M059J (cell line): ENCODE data around the gene GRM4. TPM values are rescaled to one million over a fixed set of nuclear protein-coding genes. Genes with fewer than 3 reads are reported as not detected.
A peak's percentile ranks its signal among the peaks of the same experiment; 100 is the strongest.

Source experiments
- DNase-seq: peaks from one replicate; pipeline ENCODE4 v3.0.0-alpha.2; 2012; ENCODE audit warnings: low read depth
- total RNA-seq: library from RNA; depleted of rRNA; stranded (reverse); fragments of >200 nt; shearing (Covaris generic); gene quantifications from 2 replicates; pipeline ENCODE4 v1.2.3, GENCODE V29; 2014

GRM4 gene
- total RNA-seq, 1 experiment from 2014 or later, result not detected

DNA sequence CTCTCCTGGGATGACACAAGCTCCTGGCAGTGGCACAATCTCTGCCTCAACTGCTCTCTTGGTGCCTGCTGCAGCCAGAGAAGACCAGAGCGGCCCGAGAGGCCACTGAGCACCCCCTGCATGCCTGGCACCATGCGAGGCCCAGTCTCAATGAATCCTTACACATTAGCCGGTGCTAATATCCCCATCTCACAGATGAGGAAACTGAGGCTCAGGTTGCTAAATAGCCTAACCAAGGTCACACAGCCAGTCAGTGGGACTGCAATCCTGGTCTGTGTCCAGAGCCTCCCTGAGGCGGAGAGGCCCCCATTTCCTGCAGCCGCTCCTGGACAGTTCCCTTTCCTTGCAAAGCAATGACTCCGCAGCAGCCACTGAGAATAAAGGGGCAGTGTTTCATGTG lies 81.2 kb downstream of the GRM4 start:
- no peak for DNase-seq

DNA sequence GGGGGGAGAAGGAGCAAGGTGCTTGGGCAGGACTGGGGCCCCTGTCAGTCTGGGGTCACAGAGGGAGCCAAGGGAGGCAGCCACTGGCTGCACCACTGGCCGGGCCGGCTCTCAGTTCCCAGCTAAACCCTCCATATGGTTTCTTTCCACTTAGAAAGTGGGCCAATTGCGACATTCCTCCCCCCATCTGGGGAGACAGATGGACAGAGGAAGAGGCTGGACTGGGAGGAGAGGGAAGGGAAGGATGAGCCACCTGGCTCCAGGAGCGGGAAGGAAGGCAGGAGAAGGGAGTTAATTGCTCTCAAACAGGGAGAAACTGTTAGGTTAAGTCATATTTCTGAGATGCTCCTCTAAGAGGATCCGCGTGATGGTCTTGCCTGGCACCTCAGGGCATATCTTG lies 82.2 kb downstream of the GRM4 start:
- no peak for DNase-seq

DNA sequence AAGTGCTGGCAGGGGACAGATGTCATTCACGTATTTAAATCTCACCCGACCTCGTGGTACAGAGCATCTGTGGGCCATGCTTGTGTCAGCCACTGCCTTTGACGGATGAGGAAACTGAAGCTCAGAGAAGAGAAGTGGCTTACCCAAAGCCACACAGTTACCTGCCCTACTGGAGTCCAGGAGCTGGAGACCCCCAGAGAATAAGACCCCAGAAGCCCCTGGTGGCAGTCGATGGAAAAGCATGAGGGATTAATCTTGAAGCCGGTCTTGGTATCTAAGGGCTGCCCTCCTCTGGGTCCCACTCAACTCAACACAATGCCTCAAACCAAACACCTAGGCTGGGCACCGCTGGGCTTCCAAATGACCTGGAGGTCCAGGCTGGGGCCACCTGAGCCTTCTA lies 83.1 kb downstream of the GRM4 start:
- DNase-seq, result no peak

DNA sequence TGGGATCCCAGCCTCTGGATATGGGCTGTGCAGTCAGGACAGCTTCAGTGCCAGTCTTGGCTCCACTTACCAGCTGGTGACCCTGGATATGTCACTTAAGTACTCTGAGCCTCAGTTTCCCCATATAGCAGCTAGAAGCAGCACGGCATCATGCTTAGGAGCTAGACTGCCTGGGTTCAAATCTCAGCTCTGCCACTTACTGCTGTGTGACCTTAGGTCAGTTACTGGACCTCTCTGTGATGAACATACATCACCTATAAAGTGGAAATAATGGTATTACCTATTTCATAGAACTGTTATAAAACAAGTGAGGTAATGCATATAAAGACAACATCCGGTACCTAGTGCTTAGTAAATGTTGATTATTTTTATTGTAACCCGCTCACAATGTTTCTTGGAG lies 83.7 kb downstream of the GRM4 start:
- no peak for DNase-seq

DNA sequence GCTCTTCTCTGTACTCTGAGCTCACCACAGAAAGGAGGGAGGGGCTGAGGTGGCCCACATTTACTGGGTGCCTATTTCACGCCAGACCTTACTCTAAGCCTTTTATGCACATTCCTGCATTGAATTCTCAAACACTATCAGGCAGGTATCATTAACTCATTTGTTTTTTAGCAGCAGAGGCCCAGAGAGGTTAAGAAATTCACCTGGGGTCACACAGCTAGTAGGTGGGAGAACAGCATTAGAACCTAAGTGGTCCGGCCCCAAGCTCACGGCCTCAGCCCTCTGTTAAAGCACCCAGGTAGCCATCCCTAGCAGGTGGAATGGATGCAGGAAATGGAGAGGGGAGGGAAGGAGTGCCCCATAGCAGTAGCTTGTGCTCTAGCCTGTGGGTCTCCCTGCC lies 84.5 kb downstream of the GRM4 start:
- no peak for DNase-seq

DNA sequence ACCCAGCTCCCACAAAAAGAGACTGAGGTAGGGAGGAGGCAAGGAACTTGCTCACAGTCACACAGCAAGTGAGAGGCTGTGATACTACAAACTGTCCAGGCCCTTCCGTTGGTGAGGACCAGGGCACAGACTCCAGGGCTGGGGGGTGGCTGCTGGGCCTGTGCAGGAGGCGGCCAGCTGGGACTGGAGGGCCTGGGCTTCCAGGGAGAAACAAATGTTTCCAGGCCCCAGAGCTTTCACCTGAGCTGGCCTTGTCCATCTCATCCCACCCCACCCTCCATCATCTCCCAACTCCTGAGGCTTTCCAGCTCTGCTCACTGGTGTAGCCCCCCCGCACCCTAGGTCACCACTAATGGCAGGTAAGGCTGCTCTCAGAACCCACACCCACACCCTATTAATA lies 86.0 kb downstream of the GRM4 start:
- DNase-seq, result no peak

DNA sequence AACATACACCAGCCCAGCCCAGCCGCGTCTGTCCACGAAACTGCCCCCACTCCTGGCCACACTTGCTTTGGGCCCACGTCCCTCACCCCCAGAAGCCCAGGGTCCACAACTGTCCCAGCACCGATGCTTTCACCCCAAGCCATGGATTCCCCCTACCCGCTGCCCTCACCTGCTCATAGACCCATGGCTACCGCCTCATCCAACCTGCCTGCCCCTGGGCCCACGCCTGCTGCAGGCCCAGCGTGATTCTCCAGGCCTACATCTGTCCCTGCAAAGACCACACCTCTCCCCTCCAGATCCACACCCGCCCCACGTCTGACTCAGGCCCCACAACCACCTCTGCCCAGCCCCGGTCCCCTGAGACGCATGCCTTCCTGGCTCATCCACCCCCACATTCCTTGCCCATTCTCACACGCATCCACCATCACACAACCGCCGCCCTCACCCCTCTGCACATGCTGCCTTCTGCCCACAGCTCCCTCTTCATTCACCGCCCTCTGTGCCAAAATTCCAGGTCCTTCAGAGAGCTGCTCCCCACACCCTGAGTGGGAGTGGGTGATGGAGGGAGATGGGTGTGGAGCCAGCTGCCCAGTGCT lies 86.7 kb downstream of the GRM4 start:
- no peak for DNase-seq

DNA sequence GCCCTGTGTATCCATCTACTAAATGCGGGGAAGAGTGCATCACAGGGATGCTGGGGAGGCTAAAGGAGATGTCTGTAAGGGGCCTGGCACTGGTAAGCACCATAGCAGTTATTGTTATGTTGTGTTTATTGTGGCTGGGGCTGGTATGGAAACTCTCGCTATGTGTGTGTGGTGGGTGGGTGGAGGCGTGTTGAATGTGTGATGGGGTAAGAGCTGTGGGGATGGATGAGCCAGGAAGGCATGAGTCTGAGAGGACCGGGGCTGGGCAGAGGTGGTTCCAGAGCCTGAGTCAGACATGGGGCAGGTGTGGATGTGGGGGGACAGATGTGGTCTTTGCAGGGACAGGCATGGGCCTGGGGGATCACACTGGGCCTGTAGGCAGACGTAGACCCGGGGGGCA lies 88.1 kb downstream of the GRM4 start:
- no peak for DNase-seq

DNA sequence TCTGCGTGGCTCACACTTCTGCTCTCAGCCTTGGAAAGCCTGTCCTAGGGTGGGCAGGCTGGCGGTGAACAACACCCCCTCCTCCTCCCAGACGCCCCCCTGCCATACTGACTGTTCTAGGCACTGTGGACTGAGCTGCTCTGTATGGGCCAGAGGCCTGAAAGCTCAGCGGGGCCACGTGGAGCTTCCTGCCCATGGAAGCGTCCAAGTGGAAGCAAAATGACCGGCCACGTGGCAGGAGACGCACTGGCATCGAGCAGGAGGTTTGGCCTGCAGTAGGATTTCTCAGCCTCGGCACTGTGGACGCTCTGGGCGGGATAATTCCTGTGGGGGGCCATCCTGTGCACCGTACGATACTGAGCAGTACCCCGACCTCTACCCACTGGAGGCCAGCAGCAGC lies 88.7 kb downstream of the GRM4 start:
- no peak for DNase-seq

DNA sequence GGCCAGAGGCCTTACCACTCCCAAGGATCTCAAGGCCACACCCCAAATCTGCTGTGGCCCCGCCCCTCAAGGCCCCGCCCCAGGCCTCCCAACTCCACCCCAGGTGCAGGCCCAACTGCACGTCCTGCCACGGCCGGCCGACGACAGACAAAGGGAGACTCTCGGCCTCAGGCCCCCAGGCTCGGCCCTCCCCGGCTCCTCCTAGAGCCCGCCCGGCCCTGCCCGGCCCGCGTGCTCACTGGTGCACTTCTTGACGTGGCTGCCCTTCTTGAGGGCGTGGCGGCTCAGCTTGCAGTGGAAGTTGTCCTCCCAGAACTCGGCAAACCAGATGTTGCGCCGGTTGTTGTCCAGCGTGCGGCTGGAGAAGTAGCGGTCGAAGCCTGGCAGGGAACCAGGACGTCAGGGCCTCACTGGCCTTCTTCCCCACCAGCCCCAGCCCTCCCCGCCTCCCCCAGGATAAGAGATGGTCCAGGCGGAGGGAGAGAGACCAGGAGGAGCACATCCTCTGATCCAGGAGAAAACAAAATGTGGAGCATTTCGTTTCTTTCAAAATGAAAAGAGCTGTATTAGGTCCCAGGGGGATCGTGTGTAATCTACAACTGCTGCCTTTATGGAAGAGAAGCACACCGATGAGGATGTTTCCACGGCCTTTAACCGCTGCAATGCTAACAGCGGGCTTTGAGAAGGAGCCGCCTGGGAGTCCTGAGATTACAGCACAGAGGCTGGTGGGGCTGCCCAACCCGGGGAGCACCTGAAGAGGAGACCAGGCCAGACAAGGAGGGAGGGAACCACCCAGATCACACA lies 89.4 kb downstream of the GRM4 start:
- DNase-seq, result peak; percentile 19

DNA sequence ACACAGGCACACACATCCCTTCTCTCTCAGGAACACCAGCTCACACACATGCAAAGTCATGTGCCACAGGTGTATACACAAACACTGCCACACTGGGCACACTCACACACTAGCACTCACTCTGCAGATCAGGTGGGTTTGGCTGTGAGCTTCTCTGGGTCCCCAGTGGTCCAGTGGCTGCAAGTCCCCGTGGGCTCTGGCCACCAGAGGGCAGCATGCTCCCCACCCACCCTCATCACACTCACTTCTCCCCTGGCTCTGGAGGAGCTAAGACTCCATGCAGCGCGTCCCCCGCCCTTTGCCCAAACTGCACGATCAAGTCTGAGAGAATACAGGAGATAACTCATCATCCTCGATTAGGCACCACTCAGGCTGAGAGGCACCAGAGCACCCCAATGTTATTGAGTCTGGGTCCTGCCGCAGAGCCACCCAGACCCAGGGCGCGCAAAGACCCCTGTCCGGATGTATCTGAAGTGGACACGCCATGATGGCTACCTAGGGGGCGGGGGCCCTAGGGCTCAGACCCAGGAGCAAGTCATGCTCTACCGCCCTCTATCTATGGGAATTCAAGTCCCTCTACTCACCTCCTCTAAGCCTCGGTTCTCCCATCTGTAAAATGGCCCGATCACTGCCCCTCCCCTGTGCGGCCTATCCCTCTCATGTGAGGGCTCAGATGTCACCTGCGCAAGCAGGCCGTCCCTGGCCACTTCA lies 90.5 kb downstream of the GRM4 start:
- peak; percentile 62 for DNase-seq

DNA sequence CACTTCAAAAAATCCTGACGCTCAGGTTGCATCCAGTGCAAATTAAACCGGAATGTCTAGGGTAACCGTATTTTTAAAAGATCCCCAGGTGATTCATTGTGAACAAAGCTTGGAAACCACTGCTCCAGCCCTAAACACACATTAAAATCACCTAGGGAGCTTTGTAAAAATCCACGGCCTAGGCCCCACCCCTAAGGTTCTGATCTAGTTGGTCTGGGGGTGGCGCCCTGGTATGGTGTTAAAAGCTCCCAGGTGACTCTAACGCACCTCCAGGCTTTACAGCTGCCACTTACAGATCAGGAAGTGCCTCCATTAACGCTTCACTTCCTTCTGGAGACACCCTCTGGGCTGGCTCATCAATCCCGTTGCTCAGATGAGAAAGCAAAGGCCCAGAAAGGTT lies 92.2 kb downstream of the GRM4 start:
- DNase-seq, result no peak

DNA sequence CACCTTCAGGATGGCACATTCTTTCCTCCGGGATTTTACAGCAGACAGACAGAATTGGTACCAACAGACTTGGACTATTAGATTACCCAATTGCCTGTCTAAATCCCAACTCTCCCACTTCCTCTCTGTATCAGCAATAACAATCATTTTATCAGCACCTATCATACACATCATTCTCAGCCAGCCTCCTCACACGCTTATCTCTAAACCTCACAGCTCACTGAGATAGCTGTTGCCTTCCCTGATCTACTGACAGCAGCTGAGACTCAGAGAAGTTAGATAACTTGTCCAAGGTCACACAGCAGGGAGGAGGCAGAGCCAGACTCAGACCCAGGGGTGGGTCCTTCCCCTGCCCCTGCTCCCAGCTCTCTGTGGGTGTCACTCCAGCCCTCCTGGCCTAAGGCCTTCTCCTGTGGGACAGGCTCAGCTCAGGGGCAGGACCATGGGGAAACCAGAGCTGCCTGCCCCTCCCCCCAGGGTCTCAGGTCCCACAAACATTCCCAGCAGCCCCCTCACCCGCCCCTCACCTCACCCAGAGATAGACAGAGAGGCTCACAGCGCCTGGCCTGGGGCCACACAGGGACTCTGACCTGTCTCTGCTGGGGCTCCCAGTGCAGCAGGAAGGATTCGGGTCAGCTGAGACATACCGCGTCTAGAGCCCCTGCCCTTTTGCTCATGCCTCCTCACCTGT lies 92.8 kb downstream of the GRM4 start:
- DNase-seq, result no peak

DNA sequence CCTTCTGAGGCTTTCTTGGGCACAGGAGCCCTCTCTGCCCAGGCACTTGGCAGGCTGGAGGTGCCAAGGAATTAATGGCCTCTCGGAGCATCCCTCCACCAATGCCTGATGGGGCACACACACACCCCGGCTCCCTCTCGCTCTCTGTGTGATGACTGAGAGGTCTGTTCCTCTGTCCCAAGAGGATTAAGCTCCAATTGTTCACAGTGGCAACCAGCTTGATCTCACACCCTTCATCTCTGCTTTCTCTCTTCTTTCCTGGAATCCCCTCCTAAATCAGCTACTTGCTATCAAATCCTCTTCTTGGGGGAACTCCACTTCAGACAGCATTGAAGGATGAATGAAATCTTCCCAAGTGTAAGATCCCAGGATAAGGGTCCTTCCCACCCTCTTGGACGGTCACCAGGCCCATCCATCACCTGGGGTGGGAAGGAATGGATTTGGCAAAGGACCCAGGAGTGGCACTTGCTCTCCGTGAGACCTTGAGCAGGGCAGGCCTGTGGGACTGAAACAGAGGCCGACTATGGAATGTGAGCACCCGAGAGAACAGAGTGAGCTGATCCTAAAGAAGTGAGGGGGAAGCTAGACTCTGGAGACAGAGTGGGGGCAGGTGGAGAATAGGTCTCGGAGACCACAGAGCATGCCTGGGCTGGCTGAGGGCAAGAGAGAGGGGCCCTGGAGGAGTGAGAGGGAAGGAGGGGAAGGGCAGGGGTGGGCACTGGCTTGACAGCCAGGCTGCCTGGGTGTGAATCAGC lies 93.6 kb downstream of the GRM4 start:
- DNase-seq, result no peak

DNA sequence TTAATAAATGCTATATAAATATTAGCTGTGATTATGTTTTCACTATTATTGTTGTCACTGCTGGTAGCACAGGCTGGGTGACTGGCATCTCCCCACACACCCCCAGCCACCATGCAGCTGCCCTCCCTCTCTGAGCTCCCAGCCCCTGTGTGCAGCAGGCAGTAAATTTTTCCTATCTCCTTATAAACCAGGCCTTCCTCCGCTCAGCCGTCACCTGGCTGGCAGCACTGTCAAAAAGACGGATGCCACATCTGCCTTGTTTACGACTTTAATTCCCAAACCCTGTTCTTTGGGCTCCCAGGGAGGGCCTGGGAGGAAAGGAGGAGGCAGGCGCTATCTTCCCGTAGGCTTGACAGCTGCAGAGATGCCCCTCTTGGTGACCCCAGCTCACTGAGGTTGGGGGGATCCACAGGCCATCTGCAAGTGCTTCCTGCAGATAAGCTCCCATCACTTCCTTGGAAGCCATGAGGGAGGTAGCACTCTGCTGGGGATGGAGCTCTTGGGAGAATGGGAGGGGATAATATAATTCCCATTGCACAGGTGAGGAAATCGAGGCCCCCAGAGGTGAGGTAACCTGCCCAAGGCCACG lies 94.5 kb downstream of the GRM4 start:
- no peak for DNase-seq

DNA sequence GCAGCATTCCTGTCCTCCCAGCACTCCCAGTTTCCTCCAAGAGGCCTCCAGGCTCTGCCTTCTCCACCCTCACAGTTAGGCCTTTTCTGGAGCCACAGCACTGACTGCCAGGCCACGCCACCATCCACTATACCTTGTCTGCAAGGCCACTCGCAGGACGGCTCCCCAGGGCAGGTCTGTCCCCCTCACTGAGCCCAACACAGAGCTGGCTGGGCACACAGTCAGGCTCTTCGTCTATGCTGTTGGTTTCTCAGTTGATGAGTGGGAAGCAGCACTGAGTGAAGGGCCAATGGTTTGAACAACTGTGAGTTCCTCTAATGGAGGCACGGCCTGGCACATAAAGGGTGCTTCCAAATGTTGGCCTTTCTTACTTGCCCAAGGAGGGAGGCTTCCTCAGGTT lies 95.2 kb downstream of the GRM4 start:
- no peak for DNase-seq

DNA sequence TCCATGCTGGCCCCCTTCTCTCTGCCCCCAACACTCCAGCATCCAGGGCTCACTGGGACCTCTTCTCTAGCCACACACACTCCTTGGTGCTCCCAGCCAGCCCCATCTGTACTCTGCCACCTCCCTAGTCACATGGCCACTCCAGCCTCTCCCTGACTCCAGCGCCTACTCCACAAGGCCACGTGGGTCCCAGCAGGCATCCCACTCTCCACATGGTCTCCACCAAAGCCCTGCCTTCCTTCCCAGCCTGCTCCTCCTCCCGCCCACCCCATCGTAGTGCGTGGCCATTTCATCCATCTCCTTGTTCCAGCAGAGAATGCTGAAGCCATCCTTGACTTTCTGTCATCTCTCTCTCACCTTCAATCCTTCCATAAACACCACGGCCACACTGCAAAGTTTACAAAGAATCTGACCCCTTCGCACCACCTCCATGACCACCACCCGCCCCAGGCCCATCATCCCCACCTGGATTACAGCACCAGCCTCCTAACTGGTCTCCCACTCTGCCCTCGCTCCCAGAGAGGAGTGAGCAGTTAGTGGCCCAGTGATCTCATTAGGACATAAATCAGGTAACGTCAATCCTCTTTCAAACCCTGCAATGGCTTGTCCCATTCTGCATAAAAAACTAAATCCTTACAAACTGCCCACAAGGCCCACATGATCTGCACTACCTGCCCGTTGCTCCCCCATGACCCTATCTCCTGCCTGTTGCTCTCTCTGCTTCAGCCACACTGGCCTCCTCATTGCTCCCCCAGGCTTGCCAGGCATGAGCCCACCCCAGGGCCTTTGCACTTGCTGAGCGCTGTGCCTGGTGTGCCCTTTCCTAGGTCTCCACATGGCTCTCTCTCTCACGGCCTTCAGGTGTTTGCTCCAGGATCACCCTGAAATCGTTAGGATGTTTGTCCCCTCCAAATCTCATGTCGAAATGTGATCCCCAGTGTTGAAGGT lies 96.2 kb downstream of the GRM4 start:
- no peak for DNase-seq

DNA sequence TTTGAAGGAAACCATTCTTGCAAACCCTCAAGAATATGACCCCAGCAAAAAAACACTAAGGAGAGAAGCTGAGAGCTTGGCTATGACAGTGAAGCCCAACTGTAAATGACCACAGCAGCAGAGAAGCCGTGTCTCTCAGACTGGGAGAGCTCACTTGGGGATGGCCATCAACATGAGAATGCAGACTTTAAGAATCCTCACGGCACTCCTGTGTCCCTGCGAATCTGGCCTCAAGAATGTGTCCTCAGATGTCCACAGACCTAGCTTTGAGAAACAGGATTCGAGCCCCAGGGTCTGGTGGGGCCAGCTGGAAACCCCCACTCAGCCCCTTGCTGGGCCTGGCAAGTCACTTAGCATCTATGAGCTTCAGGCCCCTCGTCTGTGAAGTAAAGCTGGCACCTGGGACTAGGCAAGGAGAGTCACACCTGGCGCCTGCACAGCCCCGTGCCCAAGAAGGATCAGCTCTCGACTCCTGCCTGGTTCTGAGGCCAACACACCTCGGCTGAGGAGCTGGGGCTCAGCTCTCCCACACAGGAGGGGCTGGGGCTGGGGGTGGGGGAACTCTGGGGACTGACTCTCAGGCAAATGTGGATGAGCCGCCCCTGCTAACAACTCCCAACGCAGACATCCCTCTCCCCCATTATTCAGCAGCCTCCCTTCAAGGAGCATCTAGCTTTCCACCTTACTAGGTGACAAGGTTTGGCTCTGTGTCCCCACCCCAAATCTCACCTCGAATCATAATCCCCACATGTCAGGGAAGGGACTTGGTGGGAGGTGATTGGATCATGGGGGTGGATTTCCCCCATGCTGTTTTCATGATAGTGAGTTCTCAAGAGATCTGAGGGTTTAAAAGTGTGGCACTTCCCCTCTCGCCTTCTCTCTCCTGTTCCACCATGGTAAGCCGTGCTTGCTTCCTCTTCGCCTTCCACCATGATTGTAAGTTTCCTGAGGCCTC lies 97.7 kb downstream of the GRM4 start:
- DNase-seq, result no peak

DNA sequence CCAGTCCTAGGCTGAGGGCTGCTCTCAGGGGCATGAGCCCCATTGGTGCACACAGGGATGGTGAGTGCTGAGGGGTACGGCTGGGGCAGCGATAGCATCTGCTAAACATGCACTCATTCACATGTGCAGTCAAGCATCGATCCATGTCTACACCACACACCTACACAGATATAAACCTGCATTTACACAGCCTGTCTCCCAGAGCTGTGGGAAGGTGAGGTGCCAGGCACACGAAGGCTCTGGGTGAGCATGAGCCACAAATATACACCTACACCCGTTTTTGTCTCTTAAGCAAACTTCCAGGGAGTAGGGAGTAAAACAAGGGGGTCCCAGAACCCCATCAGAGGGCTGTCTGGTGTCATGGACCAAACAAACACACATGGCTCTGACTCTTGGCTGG lies 99.3 kb downstream of the GRM4 start:
- DNase-seq, result no peak
